Left lung (tissue), 10 donors: ENCODE results near the gene SLC9A7. TPM values are rescaled to one million over a fixed set of nuclear protein-coding genes. Genes with fewer than 3 reads are reported as not detected.

Source experiments
- ATAC-seq: fragments of 200-7000 bp; cut with Tn5 transposase; one replicate; pipeline ENCODE4 v1.9.1; 2020; ENCODE audit warnings: moderate library complexity
- DNase-seq, 4 donors: peaks; one replicate each; pipeline ENCODE4 v3.0.0-alpha.2; 2013 to 2020
- H3K27ac ChIP-seq, 2 donors: fragments of 200-600 bp; sonication (generic) in 1 of 2; one replicate each; pipeline versions ENCODE4 v1.5.0 to v1.8.0; 2020 to 2021
- H3K27me3 ChIP-seq, 2 donors: fragments of 200-600 bp; sonication (generic) in 1 of 2; one replicate each; pipeline versions ENCODE4 v1.5.0 to v1.8.0; 2020 to 2021
- H3K36me3 ChIP-seq, 2 donors: fragments of 200-600 bp; sonication (generic) in 1 of 2; one replicate each; pipeline versions ENCODE4 v1.5.0 to v1.8.0; 2020 to 2021
- H3K4me1 ChIP-seq, 2 donors: fragments of 200-600 bp; one replicate each; pipeline ENCODE4 v1.8.0; 2021
- H3K4me3 ChIP-seq, 2 donors: fragments of 200-600 bp; sonication (generic) in 1 of 2; one replicate each; pipeline versions ENCODE4 v1.5.0 to v1.8.0; 2020 to 2021; ENCODE audit warnings: mild to moderate bottlenecking in 1 of 2
- H3K9me3 ChIP-seq, 2 donors: fragments of 200-600 bp; sonication (generic) in 1 of 2; one replicate each; pipeline versions ENCODE4 v1.5.0 to v1.8.0; 2020 to 2021
- intact Hi-C, 2 donors: fragments of 100-400 bp; cut with DNase I; formaldehyde crosslinking; loops; one replicate each; pipeline versions ENCODE4 v1.11.2 to v1.14.2; 2022
- polyA plus RNA-seq, 6 donors: library from polyadenylated mRNA; unstranded; fragments of 120-200 nt; gene quantifications; one replicate each; pipeline ENCODE4 v1.2.1, GENCODE V29; 2013; ENCODE audit not compliant: insufficient read length in 6 of 6
- total RNA-seq, 2 donors: library from RNA; stranded (reverse); fragmentation: NEBNext Ultra II Directional; extraction: Animal tissue kit (Norgen Biotek cat#: 25700); gene quantifications; one replicate each; pipeline ENCODE4 v1.2.1, GENCODE V29; 2021
- TF ChIP-seq, protein P1 (sequence below), 2 donors: fragments of 200-600 bp; sonication (generic) in 1 of 2; IDR thresholded peaks; one replicate each; pipeline versions ENCODE4 v1.5.0 to v1.8.0; 2021; ENCODE audit warnings: antibody characterized with exemption in 2 of 2
- donor health status: DM: no; HTN: yes; CAD: no.
- donor health status: DM: no; HTN: no; CAD: no.

Gene SLC9A7
- total and polyA plus RNA-seq, 8 donors: 2.3 to 10.5 (median 3.2) TPM

DNA sequence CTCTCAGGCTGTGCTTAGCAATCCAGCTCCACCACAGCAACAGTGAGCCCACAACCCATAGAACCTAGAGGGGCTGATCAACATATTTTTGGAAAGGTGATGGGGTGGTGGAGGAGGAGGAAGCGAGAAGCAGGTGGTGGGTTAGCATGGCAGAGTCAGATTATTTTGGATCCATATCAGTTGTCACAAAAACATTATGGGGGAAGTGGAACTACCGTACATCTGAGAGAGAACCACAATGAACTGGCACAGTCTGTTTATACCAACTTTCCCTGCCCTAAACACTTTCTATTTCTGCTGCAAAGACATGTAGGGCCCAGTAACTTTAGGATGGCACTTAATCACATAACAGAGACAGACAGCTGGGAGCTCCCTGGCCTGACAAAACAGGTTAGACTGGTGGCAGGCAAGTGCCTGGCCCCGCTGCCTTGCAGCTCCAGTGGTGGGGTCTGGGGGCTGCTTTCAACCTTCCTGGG lies 4.3 kb downstream of the SLC9A7 start:
- TF ChIP-seq, protein P1, sequence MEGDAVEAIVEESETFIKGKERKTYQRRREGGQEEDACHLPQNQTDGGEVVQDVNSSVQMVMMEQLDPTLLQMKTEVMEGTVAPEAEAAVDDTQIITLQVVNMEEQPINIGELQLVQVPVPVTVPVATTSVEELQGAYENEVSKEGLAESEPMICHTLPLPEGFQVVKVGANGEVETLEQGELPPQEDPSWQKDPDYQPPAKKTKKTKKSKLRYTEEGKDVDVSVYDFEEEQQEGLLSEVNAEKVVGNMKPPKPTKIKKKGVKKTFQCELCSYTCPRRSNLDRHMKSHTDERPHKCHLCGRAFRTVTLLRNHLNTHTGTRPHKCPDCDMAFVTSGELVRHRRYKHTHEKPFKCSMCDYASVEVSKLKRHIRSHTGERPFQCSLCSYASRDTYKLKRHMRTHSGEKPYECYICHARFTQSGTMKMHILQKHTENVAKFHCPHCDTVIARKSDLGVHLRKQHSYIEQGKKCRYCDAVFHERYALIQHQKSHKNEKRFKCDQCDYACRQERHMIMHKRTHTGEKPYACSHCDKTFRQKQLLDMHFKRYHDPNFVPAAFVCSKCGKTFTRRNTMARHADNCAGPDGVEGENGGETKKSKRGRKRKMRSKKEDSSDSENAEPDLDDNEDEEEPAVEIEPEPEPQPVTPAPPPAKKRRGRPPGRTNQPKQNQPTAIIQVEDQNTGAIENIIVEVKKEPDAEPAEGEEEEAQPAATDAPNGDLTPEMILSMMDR (IDR thresholded peaks at IDR 0.05): no peak
- no peak overlapping the region for H3K27ac ChIP-seq
- ATAC-seq (no peak), DNase-seq (no peak)
- no peaks in the 10 kb centered on the region for H3K9me3 ChIP-seq
- no peaks in the 10 kb centered on the region for H3K27me3 ChIP-seq
- no peak overlapping the region for H3K4me3 ChIP-seq
- H3K36me3 ChIP-seq: no peaks in the 10 kb centered on the region
- H3K4me1 ChIP-seq: peaks cover 0 to 4% of the 10 kb centered on the region in 2 donors
- intact Hi-C loops: loop anchor here in 1 of 2 donors (5.0 kb wide), 1 partner anchor 43 kb away; no protein-coding TSS in a partner anchor

DNA sequence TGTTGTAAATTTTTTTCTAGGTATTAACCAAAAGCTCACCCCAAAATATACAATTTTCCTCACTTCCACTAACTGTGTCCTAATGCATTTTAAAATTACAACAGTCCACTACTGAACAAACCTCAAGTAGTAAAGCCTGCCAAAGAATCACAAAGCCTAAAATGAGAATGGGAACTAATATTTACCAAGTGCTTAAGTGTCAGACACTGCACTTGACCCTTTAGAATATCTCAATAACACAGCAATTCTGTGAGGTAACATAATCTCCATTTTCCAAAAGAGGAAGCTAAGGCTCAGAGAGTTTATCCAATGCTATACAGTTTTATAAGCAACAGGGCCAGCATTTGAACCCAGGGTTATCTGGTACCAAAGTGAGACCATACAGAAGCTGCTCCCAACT lies 4.9 kb downstream of the SLC9A7 start:
- H3K4me3 ChIP-seq: no peak overlapping the region
- H3K36me3 ChIP-seq: no peaks in the 10 kb centered on the region
- peak; percentile 31 for ATAC-seq
- no peaks in the 10 kb centered on the region for H3K9me3 ChIP-seq
- intact Hi-C loops: no loop called here
- DNase-seq: no peak
- H3K4me1 ChIP-seq: no peaks in the 10 kb centered on the region
- TF ChIP-seq, protein P1 (IDR thresholded peaks at IDR 0.05): no peak
- H3K27me3 ChIP-seq: no peaks in the 10 kb centered on the region
- H3K27ac ChIP-seq: no peak overlapping the region

DNA sequence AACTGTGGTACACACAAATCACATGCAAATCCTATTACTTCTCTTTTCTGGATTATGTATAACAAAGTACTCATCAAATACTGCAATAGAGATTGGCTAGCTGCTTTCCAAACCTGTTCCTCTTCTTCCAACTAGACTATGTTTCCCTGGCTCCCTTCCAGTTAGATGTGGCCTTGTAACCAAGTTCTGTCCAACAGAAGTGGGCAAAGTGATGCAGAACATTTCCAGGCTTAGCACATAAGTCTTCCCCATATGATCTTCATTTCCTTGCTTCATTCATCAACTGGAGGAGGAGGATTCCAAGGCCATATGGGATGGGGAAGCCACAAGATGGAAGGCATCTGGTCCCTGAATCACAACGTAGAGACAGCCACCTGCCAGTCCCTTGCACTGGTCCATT lies 8.0 kb downstream of the SLC9A7 start:
- ATAC-seq: no peak
- H3K4me1 ChIP-seq: no peaks in the 10 kb centered on the region
- intact Hi-C loops: no loop called here

DNA sequence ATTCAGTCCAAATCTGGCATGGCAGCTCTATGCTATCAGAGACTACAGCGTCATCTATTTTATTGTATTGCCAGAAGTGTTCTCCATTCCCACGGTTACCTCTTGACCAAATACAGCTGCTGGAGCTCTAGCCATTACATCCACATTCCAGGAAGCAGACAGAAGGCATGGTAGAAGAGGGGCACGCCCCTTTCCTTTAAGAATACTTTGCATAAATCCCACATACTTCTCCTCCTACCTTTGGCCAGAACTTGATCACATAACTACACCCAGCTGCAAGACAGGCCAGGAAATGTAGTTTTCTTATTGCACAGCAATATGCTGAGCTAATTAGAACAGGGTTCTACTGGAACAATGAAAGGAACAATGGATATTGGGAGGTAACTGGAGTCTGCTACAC lies 14.9 kb downstream of the SLC9A7 start:
- DNase-seq (no peak), ATAC-seq (no peak)
- H3K9me3 ChIP-seq: no peaks in the 10 kb centered on the region
- no peak overlapping the region for H3K4me3 ChIP-seq
- TF ChIP-seq, protein P1 (IDR thresholded peaks at IDR 0.05): no peak
- no peaks in the 10 kb centered on the region for H3K27me3 ChIP-seq
- H3K36me3 ChIP-seq: no peaks in the 10 kb centered on the region
- H3K27ac ChIP-seq: no peak overlapping the region
- intact Hi-C loops: no loop called here
- H3K4me1 ChIP-seq: no peaks in the 10 kb centered on the region

More for the DNA sequence above, 8.0 kb downstream of the SLC9A7 start:
- no peaks in the 10 kb centered on the region for H3K36me3 ChIP-seq
- no peak overlapping the region for H3K4me3 ChIP-seq
- DNase-seq: no peak
- no peaks in the 10 kb centered on the region for H3K27me3 ChIP-seq
- no peak overlapping the region for H3K27ac ChIP-seq
- TF ChIP-seq, protein P1 (IDR thresholded peaks at IDR 0.05): no peak
- no peaks in the 10 kb centered on the region for H3K9me3 ChIP-seq

DNA sequence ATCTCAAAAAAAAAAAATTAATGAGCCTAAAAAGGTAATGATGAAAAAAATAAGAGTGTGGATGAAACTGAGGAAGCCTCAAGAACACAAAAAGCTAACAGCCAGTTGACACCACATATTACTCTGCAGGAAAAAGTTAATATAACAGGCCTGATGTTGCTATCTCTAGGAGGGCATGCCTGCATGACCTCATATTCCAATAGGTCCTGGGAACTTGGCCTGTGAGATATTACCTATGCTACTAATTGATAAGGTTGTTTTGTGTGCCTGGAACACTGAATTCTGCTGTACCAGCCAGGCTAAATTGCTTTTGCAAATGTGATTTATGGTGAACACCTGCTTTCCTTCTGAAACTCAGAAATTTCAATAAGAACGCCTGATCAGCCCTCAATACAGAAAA lies 15.9 kb downstream of the SLC9A7 start:
- Histone ChIP-seq H3K4me1 (no peaks in the 10 kb centered on the region), H3K4me3 (no peak overlapping the region), H3K9me3 (no peaks in the 10 kb centered on the region), H3K27me3 (no peaks in the 10 kb centered on the region), H3K27ac (no peak overlapping the region), H3K36me3 (no peaks in the 10 kb centered on the region)
- DNase-seq: no peak
- TF ChIP-seq, protein P1 (IDR thresholded peaks at IDR 0.05): no peak
- no peak for ATAC-seq
- intact Hi-C loops: no loop called here
